Stomach smooth muscle (tissue), 2 donors: ENCODE measurements around the gene LOXL1.

Experiments used
- H3K27ac ChIP-seq: one replicate; pipeline ENCODE4 v1.7.0; 2013; ENCODE audit warnings: mild to moderate bottlenecking, low read length, inconsistent platforms
- H3K27me3 ChIP-seq, 2 donors: one replicate each; pipeline ENCODE4 v1.7.0; 2013; ENCODE audit warnings: low read length in 2 of 2; ENCODE audit not compliant: insufficient read depth in 2 of 2, control insufficient read depth in 1 of 2
- H3K36me3 ChIP-seq, 2 donors: one replicate each; pipeline ENCODE4 v1.7.0; 2013; ENCODE audit warnings: low read length in 2 of 2; ENCODE audit not compliant: control insufficient read depth in 2 of 2, insufficient read depth in 2 of 2
- H3K4me1 ChIP-seq: one replicate; pipeline ENCODE4 v1.7.0; 2013; ENCODE audit warnings: low read length; ENCODE audit not compliant: control insufficient read depth, insufficient read depth
- H3K4me3 ChIP-seq, 2 donors: one replicate each; pipeline ENCODE4 v1.7.0; 2013; ENCODE audit warnings: low read length in 2 of 2
- H3K9ac ChIP-seq, 2 donors: one replicate each; pipeline ENCODE4 v1.7.0; 2013; ENCODE audit warnings: low read length in 2 of 2, mild to moderate bottlenecking in 1 of 2
- H3K9me3 ChIP-seq, 2 donors: one replicate each; pipeline ENCODE4 v1.7.0; 2013; ENCODE audit warnings: low read length in 2 of 2; ENCODE audit not compliant: control insufficient read depth in 2 of 2
- donor health status: healthy.
- donor health status: Pancreatic carcinoma.

Gene LOXL1

GRCh38 chr15:73901126-73901810, 25.0 kb upstream of the LOXL1 start:
- H3K9ac ChIP-seq: no peak overlapping the region
- no peak overlapping the region for H3K4me3 ChIP-seq
- H3K27ac ChIP-seq: no peak overlapping the region
- peaks cover 0 to 2% of the 10 kb centered on the region in 2 donors for H3K27me3 ChIP-seq
- H3K9me3 ChIP-seq: no peaks in the 10 kb centered on the region
- H3K36me3 ChIP-seq: no peaks in the 10 kb centered on the region
- H3K4me1 ChIP-seq: peaks cover 8% of the 10 kb centered on the region

GRCh38 chr15:73902121-73903020, 23.9 kb upstream of the LOXL1 start:
- H3K27me3 ChIP-seq: peaks cover 0 to 2% of the 10 kb centered on the region in 2 donors
- H3K4me1 ChIP-seq: peaks cover 8% of the 10 kb centered on the region
- no peak overlapping the region for H3K27ac ChIP-seq
- no peaks in the 10 kb centered on the region for H3K36me3 ChIP-seq
- no peak overlapping the region for H3K9ac ChIP-seq
- no peaks in the 10 kb centered on the region for H3K9me3 ChIP-seq
- no peak overlapping the region for H3K4me3 ChIP-seq

- H3K27me3 ChIP-seq: peaks cover 0 to 2% of the 10 kb centered on the region in 2 donors
- H3K4me3 ChIP-seq: no peak overlapping the region
- H3K36me3 ChIP-seq: no peaks in the 10 kb centered on the region
- H3K9me3 ChIP-seq: no peaks in the 10 kb centered on the region
- H3K27ac ChIP-seq: no peak overlapping the region
- no peak overlapping the region for H3K9ac ChIP-seq
- peaks cover 11% of the 10 kb centered on the region for H3K4me1 ChIP-seq
Observed at GRCh38 chr15:73904026-73904815, 22.0 kb upstream of the LOXL1 start.

- no peaks in the 10 kb centered on the region for H3K9me3 ChIP-seq
- no peaks in the 10 kb centered on the region for H3K36me3 ChIP-seq
- H3K9ac ChIP-seq: no peak overlapping the region
- peaks cover 6% of the 10 kb centered on the region for H3K4me1 ChIP-seq
- peaks cover 0 to 2% of the 10 kb centered on the region in 2 donors for H3K27me3 ChIP-seq
- H3K4me3 ChIP-seq: no peak overlapping the region
- no peak overlapping the region for H3K27ac ChIP-seq
Observed at GRCh38 chr15:73905225-73905827, 20.9 kb upstream of the LOXL1 start.

GRCh38 chr15:73906346-73907034, 19.8 kb upstream of the LOXL1 start:
- Histone ChIP-seq H3K4me3 (no peak overlapping the region), H3K9ac (no peak overlapping the region), H3K27ac (no peak overlapping the region), H3K9me3 (no peaks in the 10 kb centered on the region), H3K36me3 (no peaks in the 10 kb centered on the region), H3K4me1 (peaks cover 6% of the 10 kb centered on the region), H3K27me3 (peaks cover 0 to 2% of the 10 kb centered on the region in 2 donors)

GRCh38 chr15:73907035-73907408, 19.2 kb upstream of the LOXL1 start:
- H3K4me1 ChIP-seq: peaks cover 6% of the 10 kb centered on the region
- H3K27me3 ChIP-seq: peaks cover 0 to 2% of the 10 kb centered on the region in 2 donors
- no peak overlapping the region for H3K27ac ChIP-seq
- no peaks in the 10 kb centered on the region for H3K36me3 ChIP-seq
- no peak overlapping the region for H3K4me3 ChIP-seq
- peak overlapping the region in 1 of 2 donors; percentile 29 for H3K9ac ChIP-seq
- no peaks in the 10 kb centered on the region for H3K9me3 ChIP-seq

- no peaks in the 10 kb centered on the region for H3K36me3 ChIP-seq
- no peak overlapping the region for H3K4me3 ChIP-seq
- peak overlapping the region in 1 of 2 donors; percentile 51 for H3K9ac ChIP-seq
- H3K9me3 ChIP-seq: no peaks in the 10 kb centered on the region
- peaks cover 0 to 2% of the 10 kb centered on the region in 2 donors for H3K27me3 ChIP-seq
- no peak overlapping the region for H3K27ac ChIP-seq
- peaks cover 6% of the 10 kb centered on the region for H3K4me1 ChIP-seq
Observed at GRCh38 chr15:73908030-73908821, 18.0 kb upstream of the LOXL1 start.

- H3K4me3 ChIP-seq: no peak overlapping the region
- no peaks in the 10 kb centered on the region for H3K27me3 ChIP-seq
- no peaks in the 10 kb centered on the region for H3K36me3 ChIP-seq
- no peak overlapping the region for H3K9ac ChIP-seq
- no peaks in the 10 kb centered on the region for H3K9me3 ChIP-seq
- no peak overlapping the region for H3K27ac ChIP-seq
- peaks cover 6% of the 10 kb centered on the region for H3K4me1 ChIP-seq
Observed at GRCh38 chr15:73908822-73909122, 17.5 kb upstream of the LOXL1 start.

GRCh38 chr15:73909651-73910050, 16.6 kb upstream of the LOXL1 start:
- Histone ChIP-seq H3K4me3 (no peak overlapping the region), H3K36me3 (no peaks in the 10 kb centered on the region), H3K9ac (no peak overlapping the region), H3K27me3 (no peaks in the 10 kb centered on the region), H3K9me3 (no peaks in the 10 kb centered on the region), H3K4me1 (peaks cover 6% of the 10 kb centered on the region), H3K27ac (no peak overlapping the region)
